ENCODE data around the gene USP49. TPM values are rescaled to one million over a fixed set of nuclear protein-coding genes. Genes with fewer than 3 reads are reported as not detected.

USP49 gene
- total RNA-seq, 1 donor from 2014 or later = 4.1 TPM

DNA sequence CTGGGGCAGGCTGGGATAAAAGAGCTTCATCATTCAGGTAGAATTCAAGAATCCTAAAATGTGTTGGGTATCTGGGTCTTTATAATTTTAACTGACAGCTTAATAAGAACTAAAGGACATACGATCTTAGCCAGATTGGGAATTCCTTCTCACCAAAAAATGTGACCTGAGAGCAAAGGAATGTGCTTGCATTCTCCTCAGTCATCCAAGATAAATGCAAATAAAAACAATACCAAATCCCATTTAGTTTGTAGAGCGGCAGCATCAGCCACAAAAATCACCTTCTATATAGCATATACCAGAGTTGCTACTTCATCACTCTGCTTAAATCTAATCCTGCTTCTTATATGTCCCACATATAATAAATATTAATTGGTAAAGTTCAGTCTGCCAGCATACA lies 16.9 kb downstream of the USP49 start:
- no peak for DNase-seq (ENCODE audit: extremely low read depth, low read depth, low spot score)

DNA sequence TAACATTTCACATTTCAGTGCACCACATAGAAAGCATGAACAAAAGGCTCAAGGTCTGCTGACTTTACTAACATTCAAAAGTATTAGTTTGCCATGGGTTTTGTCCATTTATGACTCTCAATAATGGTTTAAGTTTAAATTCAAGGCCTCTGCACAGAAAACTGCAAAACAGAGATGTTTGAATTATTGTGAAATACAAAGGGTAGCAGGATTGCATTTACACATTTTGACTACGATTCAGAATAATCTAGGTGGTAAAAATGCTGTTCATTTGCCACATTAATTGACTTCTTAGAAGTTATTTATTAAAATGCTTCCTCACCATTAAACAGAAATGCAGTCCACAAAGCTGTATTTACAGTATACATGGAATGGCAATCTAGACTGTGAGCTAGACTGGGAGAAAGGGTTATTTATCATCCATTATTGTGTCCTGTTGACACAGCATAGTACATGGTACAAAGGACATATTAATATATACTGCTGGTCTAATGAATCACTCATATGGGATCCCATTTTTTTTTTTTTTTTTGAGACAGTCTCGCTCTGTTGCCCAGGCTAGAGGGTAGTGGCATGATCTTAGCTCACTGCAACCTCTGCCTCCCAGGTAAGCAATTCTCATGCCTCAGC lies 18.0 kb downstream of the USP49 start:
- no peak for DNase-seq (ENCODE audit: extremely low read depth, low read depth, low spot score)

DNA sequence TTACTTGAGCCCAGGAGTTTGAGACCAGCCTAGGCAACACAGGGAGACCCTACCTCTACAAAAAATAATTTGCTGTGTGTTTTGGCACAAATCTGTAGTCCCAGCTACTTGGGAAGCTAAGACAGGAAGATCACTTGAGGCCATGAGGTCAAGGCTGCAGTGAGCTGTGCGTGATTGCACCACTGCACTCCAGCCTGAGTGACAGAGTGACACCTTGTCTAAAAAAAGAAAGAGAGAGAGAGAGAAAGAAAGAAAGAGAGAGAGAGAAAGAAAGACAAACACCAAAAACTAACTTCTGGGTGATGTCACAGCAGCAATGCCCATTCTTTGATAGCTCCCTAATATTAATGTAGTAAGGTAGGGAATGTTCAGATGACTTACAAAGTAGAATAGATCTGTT lies 20.4 kb downstream of the USP49 start:
- no peak for DNase-seq (ENCODE audit: extremely low read depth, low read depth, low spot score)

DNA sequence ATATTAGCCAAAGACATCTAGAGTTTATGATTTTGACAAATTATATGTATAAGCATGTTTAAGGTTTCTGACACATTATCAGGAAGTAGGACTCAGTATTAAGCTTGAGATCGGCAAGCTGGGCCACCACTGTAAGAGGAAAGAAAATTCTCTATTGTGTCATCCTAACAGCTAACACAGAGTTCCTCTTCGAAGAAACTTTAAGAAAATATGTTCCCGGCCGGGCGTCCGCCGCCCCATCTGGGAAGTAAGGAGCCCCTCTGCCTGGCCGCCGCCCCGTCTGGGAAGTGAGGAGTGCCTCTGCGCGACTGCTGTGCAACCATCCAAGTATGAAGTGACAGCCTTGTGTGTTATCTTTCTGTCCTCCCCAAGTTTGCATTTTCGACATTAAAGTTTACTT lies 23.0 kb downstream of the USP49 start:
- no peak for DNase-seq (ENCODE audit: extremely low read depth, low read depth, low spot score)

DNA sequence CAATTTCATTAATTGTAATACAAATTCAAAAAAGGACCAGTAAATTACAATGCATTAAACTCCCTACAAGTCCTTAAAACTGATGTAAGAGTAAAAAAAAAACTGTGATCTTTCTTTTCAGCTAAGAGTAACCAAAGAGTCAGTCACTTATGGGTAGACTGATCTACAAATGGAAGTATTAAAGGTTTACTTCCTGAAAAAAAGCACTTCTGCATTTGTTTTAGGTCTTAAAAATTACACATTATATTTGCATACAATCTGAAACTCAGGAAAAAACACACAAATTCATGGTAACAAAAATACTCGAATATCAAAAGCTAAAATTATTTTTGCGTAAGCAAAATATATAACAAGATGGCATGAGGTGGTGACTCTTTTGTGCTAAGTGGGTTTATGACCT lies 23.5 kb downstream of the USP49 start:
- no peak for DNase-seq (ENCODE audit: extremely low read depth, low read depth, low spot score)

DNA sequence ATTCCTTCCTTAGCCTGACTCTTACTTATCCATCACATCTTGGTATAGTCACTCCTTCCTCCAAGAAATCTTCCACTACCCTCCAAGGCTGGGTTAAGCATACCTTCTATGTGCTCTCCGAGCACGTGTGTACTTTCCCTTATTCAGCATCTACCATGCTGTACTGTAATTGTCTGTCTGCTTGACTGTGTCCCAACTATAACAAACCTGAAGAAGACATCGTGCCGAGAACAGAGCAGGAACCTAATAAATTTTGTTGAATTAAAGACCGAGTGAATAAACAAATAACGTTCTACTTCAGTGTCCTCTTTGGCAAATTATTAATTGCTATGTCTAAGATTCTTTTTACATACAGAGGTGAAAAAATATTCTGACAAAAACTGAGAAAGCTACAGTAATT lies 35.8 kb downstream of the USP49 start:
- DNase-seq (ENCODE audit: extremely low read depth, low read depth, low spot score) = no peak

DNA sequence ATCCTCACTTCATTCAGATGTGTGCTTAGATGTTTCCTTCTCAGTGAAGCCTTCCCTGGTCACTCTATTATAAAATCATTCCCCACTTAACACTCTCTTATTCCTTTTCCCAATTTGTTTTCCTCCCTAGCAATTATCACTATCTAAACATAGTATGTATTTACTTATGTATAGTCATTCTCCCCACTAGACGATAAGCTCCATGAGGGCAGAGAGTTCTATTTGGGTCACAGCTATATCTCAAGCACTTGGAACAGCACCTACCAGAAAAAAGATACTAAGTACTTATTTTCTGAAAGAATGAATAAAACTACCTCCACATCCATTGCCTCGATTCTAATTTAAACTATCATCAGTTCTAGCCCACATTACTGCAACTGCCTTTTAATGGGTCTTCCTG lies 36.5 kb downstream of the USP49 start:
- no peak for DNase-seq (ENCODE audit: extremely low read depth, low read depth, low spot score)

DNA sequence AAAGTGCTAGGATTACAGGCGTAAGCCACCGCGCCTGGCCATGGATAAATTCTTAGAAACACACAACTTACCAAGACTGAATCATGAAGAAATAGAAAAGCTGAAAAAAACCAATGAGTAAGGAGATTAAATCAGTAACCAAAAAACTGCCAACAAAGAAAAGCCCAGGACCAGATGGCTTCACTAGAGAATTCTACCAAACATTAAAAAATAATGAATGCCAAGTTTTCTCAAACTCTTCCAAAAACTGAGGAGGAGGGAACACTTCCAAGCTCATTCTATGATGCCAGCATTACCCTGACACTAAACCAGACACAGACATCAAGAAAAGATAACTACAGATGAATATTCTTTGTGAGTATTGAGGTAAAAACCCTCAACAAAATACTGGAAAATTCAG lies 44.3 kb downstream of the USP49 start:
- no peak for DNase-seq (ENCODE audit: extremely low read depth, low read depth, low spot score)

DNA sequence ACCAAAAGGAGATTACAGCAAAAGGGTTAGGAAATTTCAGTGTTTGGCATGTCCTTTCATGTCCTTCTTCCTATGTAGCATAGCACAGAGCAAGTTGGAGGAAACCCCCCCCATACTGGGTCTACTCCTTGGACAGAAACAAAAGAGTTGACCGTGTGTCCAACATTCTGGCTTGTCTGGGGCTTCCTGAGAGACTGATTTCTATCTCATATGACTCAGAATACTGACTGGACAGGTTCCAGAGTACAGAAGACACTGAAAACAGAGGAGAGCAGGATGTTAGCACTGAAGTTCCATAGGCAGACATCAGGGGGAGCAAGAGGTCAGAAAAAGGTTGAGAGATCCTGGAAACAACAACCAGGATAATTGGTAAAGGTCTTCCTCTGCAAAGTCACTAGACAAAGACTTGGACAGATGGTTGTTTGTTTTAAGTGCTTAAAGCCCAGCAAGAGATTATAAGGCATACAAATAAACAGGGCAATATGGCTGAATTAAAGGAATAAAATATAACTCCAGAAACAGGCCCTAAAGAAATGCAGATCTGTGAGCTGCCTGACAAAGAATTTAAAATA lies 48.4 kb downstream of the USP49 start:
- peak; percentile 100 for DNase-seq (ENCODE audit: extremely low read depth, low read depth, low spot score)

DNA sequence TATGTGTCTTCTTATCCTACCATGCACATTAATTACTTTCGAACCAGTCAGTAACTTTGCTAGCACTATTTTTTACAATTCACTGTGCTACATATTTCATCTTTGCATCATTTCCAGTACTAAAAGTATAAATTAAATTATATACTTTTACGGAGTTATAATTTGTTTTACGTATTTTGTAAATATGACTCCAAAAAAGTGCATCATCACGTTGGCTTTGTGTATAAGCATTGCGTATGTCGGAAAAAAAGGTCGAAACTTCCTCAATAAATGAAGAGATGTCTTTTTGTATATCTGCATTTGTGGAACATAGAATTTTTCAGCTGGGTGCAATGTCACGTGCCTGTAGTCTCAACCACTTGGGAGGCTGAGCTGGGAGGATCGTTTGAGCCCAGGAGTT lies 52.0 kb downstream of the USP49 start:
- DNase-seq (ENCODE audit: extremely low read depth, low read depth, low spot score) = no peak

DNA sequence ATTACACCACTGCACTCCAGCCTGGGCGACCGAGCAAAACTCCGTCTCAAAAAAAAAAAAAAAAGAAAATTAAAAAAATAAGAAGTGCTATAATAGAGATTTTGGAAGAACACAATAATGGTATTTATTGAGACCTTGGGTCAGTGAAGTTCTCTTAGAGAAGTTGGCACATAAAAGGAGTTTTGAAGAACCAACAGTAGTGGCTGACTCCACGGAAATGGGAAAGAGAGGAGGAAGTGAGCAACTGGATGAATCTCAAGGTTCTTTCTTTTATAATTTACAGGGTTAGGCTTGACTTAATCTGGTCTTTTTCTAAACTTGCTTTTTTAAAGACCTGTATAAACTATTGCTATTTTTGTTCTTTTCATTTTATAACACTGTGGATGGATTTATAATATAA lies 54.8 kb downstream of the USP49 start:
- no peak for DNase-seq (ENCODE audit: extremely low read depth, low read depth, low spot score)

DNA sequence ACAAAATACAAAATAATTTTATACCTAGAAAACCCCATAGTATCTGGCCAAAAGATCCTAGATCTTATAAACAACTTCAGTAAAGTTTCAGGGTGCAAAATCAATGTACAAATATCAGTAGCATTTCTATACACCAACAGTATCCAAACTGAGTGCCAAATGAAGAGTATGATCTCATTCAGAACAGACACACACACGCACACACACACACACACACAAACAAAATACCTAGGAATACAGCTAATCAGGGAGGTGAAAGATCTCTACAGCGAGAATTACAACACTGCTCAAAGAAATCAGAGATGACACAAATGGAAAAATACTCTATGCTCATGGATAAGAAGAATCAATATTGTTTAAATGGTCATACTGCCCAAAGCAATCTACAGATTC lies 58.5 kb downstream of the USP49 start:
- no peak for DNase-seq (ENCODE audit: extremely low read depth, low read depth, low spot score)

DNA sequence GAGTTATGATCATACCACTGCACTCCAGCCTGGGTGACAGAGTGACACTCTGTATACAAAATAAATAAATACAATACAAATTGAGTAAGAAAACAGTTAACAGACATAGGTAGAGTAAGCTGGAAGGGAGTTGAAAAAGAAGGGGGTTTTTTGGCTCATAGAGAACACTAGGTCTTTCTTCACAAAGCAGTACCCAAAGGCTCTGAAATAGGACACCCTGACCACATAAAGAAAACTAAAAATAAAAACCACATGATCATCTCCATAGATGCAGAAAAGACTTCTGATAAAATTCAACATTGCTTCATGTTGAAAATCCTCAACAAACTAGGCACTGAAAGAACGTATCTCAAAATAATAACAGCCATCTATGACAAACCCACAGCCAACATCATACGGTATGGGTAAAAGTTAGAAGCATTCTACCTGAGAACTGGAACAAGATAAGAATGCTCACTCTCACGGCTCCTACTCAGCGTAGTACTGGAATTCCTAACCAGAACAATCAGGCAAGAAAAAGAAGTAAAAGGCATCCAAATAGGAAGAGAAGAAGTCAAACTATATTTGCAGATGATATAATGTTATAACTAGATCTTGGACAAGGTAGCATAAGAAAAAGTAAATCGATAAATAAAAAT lies 59.0 kb downstream of the USP49 start:
- DNase-seq (ENCODE audit: extremely low read depth, low read depth, low spot score) = no peak

DNA sequence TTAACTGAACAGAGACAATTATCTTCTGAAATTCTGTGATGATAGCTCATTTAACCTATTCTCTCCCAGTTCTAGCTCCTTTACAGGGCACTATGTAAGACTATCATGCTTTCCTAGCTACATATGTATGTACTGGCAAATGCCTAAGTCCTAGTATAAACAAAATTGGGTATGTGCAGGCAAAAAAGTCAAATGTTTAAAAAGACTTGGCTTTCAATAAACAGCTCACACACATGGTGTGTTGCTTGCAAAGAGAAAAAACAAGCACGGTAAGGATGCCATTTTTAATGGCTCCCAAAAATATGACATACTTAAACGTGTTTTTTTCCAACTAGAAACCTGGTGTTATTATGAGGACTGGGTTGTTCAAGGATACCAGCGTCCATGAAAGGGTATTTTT lies 62.9 kb downstream of the USP49 start:
- no peak for DNase-seq (ENCODE audit: extremely low read depth, low read depth, low spot score)

DNA sequence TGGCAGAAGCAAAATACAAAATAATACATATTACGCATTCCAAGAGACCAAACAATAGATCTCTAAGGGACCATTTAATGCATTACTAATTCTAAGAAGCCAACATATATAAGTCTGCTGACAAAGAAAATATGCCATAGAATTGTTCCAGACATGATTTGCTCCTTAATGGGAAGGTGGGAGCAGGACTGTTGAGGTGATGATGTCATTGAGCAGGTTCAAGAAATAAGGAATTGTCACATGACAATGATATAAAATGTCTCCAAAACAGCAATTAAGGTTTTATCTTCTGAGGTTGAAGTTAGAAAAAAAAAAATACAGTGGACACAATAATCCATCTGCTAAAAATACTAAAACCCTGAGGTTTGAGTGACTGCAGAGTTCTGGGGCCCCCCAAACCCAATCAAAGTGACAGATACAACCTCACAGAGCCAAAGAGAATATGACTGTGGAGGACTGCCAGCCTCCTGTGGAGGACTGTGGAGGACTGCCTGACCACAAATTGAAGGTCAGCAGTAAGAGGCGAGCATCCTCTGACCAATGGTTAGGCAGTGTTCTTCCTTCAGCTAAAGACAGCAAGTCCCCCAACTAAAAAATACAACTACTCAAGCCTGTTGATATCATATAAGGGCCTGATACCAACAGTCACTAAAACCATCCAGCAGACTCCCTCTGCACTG lies 68.7 kb downstream of the USP49 start:
- DNase-seq (ENCODE audit: extremely low read depth, low read depth, low spot score) = no peak

DNA sequence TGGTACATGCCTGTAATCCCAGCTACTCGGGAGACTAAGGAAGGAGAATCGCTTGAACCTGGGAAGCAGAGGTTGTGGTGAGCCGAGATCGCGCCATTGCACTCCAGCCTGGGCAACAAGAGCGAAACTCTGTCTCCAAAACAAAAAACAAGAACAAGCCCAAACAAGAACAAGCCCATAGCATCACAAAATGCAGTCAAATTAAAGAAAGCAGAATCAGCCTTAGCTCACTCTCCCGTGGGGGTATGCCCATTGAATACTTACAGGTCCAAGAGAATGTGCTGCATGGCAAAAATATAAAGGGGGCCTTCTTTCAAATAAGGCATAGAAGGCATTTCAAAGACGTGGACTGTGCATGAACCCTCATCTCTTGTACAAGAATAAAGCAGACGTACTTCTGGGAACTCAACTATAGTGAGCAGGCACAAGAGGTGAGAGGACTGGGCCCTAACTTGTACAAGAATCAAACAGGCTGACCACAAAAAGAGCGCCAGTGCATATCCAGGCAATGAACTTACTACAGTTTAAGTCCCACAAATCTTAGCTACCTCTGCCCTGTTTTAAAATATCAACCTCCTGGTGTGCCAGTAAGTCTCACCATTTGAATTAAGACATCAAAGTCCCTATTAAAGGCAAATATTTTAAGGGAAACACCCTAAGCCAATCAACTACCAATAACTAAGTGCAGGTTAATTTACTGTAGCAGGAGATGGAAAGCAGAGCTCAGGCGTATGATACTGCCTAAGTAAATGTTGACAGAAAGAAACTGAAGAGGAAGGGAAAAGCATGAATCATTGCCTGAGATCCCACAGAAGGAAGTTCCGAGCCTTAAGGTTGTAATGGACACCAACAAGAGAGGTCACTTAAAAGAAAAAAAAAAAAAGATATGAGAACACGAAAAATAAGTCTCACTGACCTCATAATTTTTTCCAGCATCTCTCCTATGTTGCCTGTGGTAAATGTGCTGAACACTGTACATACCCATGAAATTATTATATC lies 70.3 kb downstream of the USP49 start:
- peak; percentile 55 for DNase-seq (ENCODE audit: extremely low read depth, low read depth, low spot score)

DNA sequence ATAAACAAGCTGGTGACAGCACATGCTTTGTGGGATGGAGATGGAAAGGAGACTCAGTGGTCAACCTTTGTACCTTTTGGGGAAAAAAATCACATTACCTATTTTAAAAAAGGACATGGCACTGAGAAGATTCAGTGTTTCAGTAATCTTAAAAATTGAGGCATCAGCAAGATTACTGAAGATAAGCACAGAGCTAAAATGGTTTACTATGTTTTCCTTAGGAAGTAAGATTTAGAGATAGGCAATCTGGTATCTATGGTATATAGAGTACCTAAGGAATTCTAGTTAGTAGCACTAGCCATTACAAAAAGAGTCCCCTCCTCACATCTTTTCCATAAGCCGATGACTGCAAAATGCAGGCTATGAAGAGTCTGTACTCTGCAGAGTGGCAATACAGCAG lies 72.0 kb downstream of the USP49 start:
- DNase-seq (ENCODE audit: extremely low read depth, low read depth, low spot score) = no peak

DNA sequence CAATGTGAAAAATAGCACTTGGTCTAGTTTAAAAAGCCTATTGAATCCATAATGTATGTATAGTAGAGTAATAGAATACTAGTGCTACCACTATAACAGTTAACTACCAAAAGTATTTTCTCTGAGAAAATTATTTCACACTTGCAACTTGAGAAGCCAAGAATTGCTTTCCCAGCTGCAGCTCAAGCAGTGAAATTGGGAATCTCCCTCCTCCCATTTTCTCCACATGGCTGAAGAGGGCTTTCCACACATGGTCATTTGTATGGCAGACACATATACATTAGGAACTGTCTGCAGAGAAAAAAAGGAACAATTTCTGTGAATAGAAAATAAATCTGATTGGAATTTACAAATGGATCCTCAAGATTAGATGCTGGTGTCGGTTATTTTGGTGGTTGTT lies 73.2 kb downstream of the USP49 start:
- DNase-seq (ENCODE audit: extremely low read depth, low read depth, low spot score) = no peak

DNA sequence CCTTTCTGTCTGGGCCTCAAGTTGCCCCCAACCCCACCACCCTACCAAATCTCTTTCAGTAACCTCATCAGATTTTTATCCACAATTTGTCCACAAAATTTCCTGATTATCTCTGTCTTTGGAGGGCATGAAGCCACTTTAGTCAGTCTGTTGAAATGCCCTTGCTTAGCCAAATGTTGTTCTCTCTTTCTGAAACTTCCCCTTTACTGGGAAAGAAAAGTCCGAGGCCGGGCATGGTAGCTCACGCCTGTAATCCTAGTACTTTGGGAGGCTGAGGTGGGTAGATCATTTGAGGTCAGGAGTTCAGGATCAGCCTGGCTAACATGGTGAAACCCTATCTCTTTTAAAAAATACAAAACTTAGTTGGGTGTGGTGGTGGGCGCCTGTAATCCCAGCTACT lies 73.9 kb downstream of the USP49 start:
- no peak for DNase-seq (ENCODE audit: extremely low read depth, low read depth, low spot score)

DNA sequence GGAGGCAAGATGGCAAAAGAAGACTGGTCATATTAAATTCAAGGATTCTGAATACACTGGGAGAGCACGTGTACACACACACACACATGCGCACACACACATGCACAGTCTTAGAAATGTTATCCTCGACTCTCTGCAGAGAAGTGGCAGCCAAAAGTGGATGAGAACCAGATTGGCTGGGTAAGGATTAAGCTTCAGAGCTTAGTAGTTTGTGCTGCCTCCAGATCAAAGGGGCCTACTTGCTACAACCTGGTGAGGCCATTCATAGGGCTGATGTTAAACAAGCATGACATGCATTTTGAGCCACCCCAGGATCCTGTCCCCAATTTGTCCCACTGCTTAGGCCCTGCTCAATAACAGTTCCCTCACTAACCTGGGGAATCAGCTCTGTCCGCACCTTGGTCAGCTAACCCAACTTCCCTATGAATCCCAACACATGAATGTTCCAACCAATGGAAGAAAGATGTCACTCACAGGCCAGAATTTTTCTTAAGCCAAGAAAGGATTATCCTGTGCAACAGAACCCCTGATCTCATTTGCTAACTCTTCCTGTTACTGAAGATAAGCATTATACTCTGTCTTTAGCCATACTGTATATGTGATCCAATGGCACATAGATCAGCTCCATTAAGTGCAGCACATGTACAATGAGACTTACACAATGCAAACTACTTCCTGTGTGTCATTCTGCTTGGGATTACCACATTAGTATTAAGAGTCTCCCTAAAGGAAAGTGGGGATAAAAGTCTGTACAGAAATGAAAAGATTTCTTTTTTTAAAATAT lies 76.7 kb downstream of the USP49 start:
- DNase-seq (ENCODE audit: extremely low read depth, low read depth, low spot score) = no peak

All from glomerular endothelial cell (primary cell).